Embryonic facial prominence (tissue), 1 donor: ENCODE data around the gene MSL2.
"Not testable (repeated sequence)": the region's sequence is repeated elsewhere in the genome, so short reads cannot be mapped to it uniquely, and the experiment has no call there.

Experiments used
- DNase-seq: peaks from one replicate; pipeline ENCODE4 v3.0.0-alpha.2; 2016; ENCODE audit errors: extremely low spot score

MSL2 gene

DNA sequence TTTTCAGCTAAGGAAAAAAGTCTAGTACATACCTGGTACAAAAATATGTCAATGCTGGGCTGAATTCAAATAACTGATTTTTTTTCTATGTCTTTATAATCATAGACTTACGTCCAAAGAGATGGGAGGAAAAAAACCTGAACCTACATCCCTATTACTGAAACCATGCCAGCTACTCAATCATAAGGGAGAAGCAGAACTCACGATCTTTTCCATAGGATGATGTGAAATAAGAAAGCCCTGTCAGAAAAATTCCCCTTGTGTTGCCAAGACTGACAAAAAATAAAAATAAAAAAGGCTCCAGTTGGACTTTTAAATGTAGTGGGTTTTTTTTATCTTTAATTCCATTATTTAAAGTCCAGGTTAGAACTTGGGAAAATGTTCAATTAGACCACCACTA lies 3.3 kb downstream of the MSL2 start:
- DNase-seq: no peak

DNA sequence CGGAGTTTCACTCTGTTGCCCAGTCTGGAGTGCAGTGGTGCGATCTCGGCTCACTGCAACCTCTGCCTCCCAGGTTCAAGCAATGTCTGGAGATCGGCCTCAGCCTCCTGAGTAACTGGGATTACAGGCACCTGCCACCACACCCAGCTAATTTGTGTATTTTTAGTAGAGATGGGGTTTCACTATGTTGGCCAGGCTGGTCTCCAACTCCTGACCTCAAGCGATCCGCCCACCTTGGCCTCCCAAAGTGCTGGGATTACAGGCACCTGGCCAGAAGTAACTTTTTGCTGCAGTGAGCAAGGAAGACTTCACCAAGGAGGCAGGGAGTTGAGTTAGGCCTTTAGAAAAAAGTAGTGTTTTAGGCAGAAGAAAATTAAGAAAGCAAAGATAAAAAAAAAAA lies 3.9 kb downstream of the MSL2 start:
- DNase-seq: not testable (repeated sequence)

DNA sequence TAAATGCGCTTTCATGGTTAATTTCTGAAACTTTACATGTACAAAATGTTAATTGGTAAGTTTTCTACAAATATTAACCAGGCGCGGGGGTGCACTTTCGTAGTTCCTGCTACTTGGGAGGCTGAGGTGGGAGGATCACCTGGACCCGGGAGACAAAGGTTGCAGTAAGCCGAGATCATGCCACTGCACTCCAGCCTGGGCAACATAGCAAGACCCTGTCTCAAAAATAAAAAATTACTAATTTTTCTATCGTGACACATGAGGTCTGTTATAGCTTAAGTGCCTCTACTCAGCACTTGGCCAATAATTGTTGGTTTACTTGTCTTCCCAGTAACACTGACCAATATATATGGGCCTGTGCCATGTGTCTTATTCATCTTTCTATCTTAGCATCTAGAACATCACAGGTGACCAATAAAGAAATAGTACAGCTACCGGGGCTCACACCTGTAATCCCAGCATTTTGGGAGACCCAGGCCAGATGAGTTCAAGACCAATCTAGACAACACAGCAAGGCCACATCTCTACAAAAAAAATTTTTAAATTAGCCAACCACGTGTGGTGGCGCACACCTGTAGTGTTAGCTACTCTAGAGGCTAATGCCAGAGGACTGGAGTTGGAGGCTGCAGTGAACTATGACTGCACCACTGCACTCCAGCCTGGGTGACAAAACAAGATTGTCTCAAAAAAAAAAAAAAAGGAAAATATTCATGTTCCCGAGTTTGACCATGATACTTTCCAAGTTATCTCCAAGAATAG lies 6.1 kb downstream of the MSL2 start:
- no peak for DNase-seq

DNA sequence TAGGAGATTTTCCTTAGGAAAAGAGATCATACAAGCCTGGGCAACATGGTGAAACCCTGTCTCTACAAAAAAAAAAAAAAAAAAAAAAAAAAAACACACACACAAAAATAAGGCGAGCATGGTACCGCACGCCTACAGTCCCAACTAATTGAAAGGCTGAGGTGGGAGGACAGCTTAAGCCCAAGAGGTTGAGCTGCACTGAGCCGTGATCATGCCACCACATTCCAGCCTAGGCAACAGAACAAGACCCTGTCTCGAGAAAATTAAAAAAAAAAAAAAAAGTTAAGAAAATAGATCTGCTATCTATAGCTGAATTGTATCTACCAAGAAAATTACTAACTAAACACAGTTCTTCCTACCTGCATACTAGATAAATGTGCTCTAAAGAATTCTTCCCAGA lies 7.1 kb downstream of the MSL2 start:
- no peak for DNase-seq

DNA sequence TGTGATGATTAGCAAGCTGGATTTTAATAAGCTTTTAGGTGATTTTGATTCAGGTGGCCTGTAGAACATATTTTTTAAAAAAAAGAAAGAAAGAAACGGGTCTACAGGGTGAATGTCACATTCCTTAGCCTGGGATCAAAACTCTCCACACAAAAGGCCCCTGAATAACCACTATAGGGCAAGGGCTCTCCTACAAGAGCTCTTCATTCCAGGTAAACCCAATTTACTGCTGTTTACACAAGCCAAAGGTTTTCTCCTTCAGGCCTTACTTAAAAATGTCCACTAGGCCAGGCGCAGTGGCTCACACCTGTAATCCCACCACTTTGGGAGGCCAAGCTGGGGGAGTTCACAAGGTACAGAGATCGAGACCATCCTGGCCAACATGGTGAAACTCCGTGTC lies 8.3 kb downstream of the MSL2 start:
- DNase-seq: no peak

DNA sequence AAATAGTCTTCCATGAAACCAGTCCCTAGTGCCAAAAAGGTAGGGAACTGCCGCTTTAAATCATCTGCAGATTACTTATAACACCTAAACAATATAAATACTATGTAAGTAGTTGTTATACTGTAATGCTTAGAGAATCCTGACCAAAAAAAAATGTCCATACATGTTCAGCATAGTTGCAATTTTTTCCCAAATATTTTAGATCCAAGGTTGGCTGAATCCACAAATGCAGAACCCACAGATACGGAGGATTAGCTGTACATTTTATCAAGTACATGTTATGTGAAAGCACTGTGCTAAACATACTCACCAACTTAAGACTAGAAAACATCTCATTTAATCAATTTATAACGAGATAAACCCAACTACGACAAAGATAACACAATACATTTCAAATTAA lies 9.3 kb downstream of the MSL2 start:
- DNase-seq: no peak

DNA sequence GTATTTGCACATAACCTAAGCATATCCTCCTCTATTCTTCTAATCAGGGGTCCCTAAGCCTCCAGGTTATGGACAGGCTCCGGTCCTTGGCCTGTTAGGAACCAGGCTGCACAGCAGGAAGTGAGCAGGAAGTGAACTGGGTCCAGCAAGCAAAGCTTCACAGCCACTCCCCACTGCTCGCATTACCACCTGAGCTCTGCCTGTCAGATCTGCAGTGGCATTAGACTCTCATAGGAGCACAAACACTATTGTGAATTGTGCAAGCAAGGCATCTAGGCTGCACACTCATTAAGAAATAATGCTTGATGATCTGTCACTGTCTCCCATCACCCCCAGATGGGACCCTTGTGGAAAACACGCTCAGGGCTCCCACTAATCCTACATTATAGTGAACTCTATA lies 9.8 kb downstream of the MSL2 start:
- DNase-seq: no peak

DNA sequence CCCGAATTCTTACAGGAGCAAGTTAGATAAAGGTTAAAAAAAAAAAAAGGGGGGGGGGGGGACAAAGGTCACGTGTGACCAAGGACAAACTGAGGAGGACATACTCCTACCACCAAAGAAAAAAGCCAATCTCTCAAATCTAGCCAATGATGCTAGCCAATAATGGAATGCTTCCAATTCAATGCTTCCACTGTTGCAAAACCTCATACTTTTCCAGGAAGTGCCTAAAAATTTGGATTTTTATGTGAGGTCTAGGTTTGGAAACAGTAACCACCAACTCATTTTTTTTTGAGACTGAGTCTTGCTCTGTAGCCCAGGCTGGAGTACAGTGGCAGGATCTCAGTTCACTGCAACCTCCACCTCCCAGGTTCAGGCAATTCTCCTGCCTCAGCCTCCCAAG lies 11.4 kb downstream of the MSL2 start:
- DNase-seq: no peak

DNA sequence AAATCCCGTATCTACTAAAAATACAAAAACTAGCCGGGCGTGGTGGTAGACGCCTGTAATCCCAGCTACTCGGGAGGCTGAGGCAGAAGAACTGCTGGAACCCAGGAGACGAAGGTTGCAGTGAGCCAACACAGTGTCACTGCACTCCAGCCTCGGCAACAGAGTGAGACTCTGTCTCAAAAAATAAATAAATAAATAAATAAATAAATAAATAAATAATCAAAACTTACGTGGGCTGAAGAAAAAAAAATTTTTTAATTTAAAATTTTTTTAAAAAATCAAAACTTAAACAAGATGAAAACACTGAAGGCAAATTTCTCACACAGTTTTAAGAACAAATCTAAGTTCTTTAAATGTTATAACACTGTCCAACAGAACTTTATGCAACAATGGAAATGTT lies 14.4 kb downstream of the MSL2 start:
- no peak for DNase-seq

DNA sequence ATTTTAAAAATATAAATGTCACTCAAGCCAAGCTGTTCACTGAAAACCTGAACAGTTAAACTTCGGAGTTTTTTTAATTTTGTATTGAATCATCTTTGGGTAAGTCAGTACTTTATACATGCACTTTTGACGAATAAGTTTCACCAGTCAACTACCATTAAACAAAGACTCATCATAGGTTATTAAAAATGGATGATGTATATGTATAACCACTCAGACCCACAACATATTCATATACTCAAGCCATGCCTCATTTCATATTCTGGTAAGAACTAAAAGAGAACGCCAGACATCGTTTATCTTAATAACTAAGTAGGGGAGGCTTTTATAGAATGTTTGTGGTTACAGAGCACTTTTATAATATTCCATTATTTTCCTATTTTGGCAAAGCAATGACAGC lies 18.3 kb downstream of the MSL2 start:
- DNase-seq: no peak

DNA sequence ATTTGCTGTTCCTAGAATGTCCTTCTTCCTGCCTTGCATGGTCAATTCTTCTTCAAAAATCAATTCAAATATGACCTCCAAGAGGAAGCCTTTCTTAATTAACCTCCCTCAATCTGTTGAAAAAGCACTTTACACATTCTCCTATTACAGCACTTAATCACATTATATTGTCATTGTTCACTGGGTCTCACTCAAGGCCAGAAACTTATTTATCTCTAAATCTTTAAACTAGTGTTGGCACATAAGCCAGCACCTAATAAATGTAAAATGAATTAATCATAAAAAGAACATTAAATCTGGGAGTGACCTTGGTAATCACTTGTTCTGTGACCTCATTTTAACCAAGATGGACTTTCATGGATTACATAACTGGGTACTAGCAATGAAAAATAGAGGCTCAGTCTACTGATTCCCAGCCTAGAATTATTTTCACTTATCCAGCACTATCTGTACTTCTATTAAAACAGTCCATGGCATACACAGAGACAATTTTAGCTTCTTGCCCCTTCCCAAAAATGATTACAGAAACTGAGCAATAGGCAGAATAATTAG lies 22.1 kb downstream of the MSL2 start:
- DNase-seq: no peak

DNA sequence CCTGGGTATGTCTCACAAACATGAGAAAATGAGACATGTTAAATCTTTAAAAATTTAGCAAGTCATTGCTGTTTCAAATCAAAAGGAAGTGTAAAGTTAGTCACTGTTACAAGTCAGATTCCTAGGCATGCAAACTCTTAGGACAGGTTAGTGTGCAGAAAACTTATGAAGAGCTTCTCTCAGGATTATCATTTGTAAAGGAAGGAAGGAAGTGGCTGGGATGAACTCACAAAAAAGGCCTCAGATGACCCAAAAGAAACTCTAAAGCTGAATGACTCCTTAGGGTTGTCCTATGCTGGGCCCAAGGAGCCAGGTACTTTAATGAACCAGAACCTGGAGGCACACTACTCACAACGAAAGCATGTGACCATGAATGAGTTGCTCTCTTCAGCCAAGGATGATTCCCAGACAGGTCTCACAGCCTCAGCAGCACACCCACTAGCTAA lies 25.0 kb downstream of the MSL2 start:
- DNase-seq: no peak

DNA sequence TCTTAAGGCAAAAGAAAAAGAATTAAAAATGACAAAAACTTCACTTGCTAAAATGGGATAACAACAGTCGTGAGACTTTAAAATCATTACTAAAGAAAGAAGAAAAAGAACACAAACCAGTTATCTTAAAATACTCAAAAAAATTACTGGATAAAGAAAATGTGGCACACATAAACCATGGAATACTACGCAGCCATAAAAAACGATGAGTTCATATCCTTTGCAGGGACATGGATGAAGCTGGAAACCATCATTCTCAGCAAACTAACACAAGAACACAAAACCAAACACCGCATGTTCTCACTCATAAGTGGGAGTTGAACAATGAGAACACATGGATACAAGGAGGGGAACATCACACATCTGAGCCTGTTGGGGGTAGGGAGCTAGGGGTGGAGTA lies 27.9 kb downstream of the MSL2 start:
- DNase-seq: not testable (repeated sequence)

DNA sequence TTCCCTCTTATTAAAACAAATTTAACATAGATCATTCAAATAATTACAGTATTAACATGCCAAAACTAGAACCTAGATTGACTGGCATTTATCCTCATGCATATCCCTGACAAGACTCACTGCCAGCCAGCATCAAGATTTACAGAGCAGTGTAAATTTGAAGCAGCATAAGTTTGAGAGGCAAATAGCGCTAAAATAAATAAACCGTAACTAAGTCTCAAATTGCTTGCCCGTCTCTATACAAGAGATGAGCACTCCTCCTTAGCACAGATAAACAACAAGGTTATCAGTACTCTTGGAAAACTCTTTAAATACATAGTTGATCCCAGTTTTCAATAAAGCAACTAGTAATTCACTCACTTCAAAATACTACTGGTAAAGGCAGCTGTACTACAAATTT lies 29.6 kb downstream of the MSL2 start:
- no peak for DNase-seq

DNA sequence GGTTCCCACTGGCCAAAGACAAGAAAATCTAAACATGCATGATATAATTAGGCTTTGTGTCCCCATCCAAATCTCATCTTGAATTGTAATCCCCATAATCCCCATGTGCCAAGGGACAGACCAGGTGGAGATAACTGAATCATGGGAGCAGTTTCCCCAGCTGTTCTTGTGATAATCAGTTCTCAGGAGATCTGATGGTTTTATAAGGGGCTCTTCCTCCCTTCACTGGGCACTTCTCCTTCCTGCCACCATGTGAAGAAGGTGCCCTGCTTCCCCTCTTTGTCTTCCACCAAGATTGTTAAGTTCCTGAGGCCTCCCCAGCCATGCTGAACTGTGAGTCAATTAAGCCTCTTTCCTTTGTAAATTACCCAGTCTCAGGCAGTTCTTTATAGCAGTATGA lies 32.5 kb downstream of the MSL2 start:
- DNase-seq: not testable (repeated sequence)

DNA sequence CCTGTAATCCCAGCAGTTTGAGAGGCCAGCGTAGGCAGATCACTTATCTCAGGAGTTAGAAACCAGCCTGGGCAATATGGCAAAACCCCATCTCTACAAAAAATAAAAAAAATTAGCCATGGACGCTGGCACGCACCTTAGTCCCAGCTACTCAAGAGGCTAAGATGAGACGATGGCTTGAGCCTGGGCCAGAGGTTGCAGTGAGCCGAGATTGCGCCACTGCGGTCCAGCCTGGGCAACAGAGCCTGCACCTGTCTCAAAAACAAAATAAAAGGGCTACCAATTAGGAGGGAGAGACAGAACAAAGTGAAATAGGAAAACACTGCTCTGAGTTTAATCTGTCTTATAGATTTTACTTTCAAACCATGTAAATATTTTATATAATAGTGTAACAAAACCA lies 33.8 kb downstream of the MSL2 start:
- no peak for DNase-seq

DNA sequence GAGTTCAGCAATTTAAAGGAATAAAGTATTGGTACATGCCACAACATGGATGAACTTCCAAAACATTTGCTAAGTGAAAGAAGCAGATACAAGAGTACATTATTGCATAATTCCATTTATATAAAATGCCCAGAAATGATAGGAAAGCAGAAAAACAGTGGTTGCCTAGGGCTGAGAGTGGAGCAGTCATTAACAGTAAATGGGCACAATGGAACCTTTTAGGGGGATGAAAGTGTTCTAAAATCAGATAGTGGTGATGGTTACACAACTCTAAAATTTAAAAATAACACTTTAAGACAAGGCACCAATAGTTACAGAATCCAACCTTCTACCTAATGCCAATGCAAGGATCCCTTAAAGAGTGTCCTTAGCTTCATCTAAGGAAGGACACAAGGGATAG lies 34.6 kb downstream of the MSL2 start:
- no peak for DNase-seq

DNA sequence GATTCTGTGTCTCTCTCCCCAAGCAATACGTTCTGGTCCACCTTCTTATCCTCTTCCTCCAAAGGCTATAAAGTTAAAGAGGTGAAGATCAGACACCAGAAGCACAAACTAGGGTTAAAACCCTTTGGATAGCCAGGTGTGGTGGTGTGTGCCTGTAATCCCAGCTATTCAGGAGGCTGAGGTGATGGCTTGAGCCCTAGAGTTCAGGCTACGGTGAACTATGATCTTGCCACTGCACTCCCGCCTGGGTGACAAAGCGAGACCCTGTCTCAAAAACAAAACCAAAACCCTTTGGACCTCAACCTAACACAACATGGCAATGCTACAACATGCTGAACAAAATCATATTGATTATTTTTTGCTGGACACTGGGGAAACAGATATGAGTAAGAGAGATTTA lies 43.2 kb downstream of the MSL2 start:
- DNase-seq: no peak

DNA sequence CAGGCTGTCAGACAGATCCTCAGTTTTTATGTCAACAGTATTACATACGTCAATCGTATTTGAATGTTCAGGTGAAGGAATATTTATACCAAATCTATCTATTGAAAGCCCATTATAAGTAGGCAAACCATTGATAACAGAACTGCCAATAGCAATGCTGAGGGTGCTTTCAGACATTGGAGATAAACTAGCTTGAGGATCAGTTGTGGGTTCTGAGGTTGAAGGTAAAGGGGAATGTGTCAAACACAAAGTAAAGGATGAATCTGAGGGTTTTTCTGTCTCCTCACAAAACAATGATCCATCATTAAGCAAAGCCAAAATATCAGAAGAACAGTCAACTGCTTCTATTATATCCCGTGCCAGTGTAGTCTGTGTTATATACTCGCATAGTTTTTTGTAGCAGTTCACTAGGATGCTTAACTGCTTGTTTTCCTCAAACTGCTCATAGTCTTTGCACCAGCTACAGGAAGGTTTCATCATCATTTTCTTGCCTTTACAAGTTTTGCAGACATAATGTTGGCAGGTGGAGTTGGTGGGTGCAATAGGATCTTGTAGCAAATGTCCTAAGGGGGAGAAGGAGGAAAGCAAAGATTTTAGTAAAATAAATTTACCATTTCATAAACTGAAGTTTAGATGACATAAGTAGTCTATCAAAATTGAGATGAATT lies 43.8 kb downstream of the MSL2 start:
- DNase-seq: no peak

DNA sequence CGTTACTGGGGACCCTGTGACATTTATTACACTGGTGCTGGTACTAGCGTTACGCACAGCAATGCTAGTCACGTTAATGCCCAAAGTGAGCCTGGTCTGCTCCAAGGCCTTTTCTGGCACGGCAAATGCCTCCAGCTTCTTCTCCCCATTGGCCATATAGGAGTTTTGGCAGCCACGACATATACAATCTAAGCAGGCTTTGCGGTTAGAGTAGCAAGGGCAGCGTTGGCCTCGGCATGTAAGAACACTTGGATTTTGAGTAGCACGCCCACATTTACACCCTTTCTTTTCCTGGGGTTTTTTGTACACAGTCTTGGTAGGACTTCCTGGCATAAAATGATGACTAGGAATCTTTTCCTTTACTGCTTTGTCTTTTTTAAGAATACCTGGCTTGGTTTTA lies 44.9 kb downstream of the MSL2 start:
- no peak for DNase-seq

DNA sequence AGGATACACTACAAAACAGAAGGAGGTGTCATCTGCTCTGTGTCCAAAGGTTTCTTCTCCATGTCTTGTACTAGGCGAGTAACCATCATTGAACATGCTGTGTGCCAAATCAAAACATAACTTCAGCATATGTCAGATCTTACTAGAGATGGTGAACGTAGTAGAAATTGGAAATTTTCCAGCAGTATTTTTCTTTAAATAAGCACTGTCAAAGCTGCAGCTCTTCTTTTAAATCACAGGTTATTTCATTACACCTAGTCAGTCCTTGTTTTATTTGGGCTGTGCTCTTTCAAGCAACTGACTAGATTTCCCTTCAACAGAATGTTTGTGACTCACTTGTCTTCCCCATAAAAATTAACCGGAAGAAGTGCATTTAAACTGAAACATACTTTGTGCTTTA lies 46.5 kb downstream of the MSL2 start:
- no peak for DNase-seq

DNA sequence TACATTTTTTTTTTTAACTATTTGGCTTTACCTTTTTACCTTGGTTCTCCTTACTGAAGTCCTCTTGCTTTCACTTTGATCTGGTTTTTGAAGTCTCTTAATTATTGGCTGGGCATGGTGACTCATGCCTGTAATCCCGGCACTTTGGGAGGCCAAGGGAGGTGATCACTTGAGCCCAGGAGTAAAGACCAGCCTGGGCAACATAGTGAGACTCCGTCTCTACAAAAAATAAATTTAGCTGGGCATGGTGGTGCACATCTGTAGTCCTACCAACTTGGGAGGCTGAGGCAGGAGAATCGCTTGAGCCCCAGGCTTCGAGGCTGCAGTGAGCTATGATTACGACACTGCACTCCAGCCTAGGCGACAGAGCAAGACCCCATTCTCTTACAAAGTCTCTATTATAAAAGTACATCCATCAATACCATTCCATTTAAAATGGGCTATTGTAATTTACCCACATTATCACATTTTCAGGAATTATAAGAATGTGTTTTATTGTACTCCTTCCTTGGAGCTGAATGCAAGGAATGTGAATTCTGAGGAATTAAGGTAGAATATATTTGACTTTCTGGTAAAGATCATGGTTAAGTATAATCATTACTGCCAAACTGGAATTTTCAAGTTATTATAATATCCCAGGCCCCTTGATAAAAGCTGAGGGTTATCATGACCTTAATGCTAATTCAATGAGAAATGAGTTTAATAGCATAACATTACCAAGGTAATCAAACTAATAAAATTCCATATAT lies 49.0 kb downstream of the MSL2 start:
- DNase-seq: no peak

DNA sequence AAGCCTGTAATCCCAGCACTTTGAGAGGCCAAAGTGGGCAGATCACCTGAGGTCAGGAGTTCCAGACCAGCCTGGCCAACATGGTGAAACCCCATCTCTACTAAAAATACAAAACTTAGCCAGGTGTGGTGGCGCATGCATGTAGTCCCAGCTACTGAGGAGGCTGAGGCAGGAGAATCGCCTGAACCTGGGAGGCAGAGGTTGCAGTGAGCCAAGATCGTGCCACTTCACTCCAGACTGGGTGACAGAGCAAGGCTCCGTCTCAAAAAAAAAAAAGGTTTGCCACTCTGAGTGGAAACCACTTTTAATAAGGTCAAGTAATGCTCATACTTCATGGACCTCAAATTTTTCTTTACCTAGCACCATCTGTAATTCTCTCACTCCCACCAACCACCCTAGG lies 51.7 kb downstream of the MSL2 start:
- not testable (repeated sequence) for DNase-seq
